ENCODE data around the gene PCBD2.

The PCBD2 gene

GRCh38 chr5:134948911-134949310, 44.0 kb downstream of the PCBD2 start:
- Histone ChIP-seq H3K36me3 (ENCODE audit: insufficient read depth, low read length) (no peaks in the 10 kb centered on the region), H3K9me2 (ENCODE audit: low read depth, low read length) (no peaks in the 10 kb centered on the region), H3K79me2 (ENCODE audit: insufficient read depth, low read length) (no peaks in the 10 kb centered on the region), H3K9me3 (ENCODE audit: low read length) (no peaks in the 10 kb centered on the region), H3K27me3 (ENCODE audit: insufficient read depth, low read length) (no peaks in the 10 kb centered on the region), H3F3A (ENCODE audit: insufficient read depth, low read length) (no peaks in the 10 kb centered on the region), H3K4me1 (ENCODE audit: insufficient read depth, low read length, severe bottlenecking) (peaks cover 12% of the 10 kb centered on the region), H2AFZ (ENCODE audit: low read length) (no peak overlapping the region), H3K9ac (ENCODE audit: low read length) (no peak overlapping the region), H3K4me3 (ENCODE audit: low read depth, low read length, poor library complexity, severe bottlenecking) (no peak overlapping the region), H4K20me1 (ENCODE audit: insufficient read depth, low read length) (no peaks in the 10 kb centered on the region), H3K4me2 (ENCODE audit: low read length) (no peak overlapping the region), H3K27ac (ENCODE audit: low read depth, low read length, poor library complexity, severe bottlenecking) (no peak overlapping the region)
- no peak for TF ChIP-seq EZH2 (IDR thresholded peaks at IDR 0.05; ENCODE audit: borderline replicate concordance, low read length)
- TF ChIP-seq CTCF (IDR thresholded peaks at IDR 0.05; ENCODE audit: low read length), result no peak

GRCh38 chr5:134949316-134949715, 44.4 kb downstream of the PCBD2 start:
- TF ChIP-seq EZH2 (IDR thresholded peaks at IDR 0.05; ENCODE audit: borderline replicate concordance, low read length) (no peak), CTCF (IDR thresholded peaks at IDR 0.05; ENCODE audit: low read length) (no peak)
- H3K9me2 ChIP-seq (ENCODE audit: low read depth, low read length), result no peaks in the 10 kb centered on the region
- no peaks in the 10 kb centered on the region for H3K9me3 ChIP-seq (ENCODE audit: low read length)
- no peaks in the 10 kb centered on the region for H3F3A ChIP-seq (ENCODE audit: insufficient read depth, low read length)
- H3K27me3 ChIP-seq (ENCODE audit: insufficient read depth, low read length), result no peaks in the 10 kb centered on the region
- H3K9ac ChIP-seq (ENCODE audit: low read length), result no peak overlapping the region
- no peaks in the 10 kb centered on the region for H4K20me1 ChIP-seq (ENCODE audit: insufficient read depth, low read length)
- no peak overlapping the region for H3K4me3 ChIP-seq (ENCODE audit: low read depth, low read length, poor library complexity, severe bottlenecking)
- no peak overlapping the region for H2AFZ ChIP-seq (ENCODE audit: low read length)
- H3K79me2 ChIP-seq (ENCODE audit: insufficient read depth, low read length), result no peaks in the 10 kb centered on the region
- no peak overlapping the region for H3K4me2 ChIP-seq (ENCODE audit: low read length)
- no peak overlapping the region for H3K27ac ChIP-seq (ENCODE audit: low read depth, low read length, poor library complexity, severe bottlenecking)
- no peaks in the 10 kb centered on the region for H3K36me3 ChIP-seq (ENCODE audit: insufficient read depth, low read length)
- peaks cover 8% of the 10 kb centered on the region for H3K4me1 ChIP-seq (ENCODE audit: insufficient read depth, low read length, severe bottlenecking)

- Histone ChIP-seq H3K4me1 (ENCODE audit: insufficient read depth, low read length, severe bottlenecking) (peaks cover 17% of the 10 kb centered on the region), H3K9me2 (ENCODE audit: low read depth, low read length) (no peaks in the 10 kb centered on the region), H3K79me2 (ENCODE audit: insufficient read depth, low read length) (no peaks in the 10 kb centered on the region), H3K4me3 (ENCODE audit: low read depth, low read length, poor library complexity, severe bottlenecking) (no peak overlapping the region), H3K27me3 (ENCODE audit: insufficient read depth, low read length) (no peaks in the 10 kb centered on the region), H3K9ac (ENCODE audit: low read length) (no peak overlapping the region), H3K27ac (ENCODE audit: low read depth, low read length, poor library complexity, severe bottlenecking) (peak overlapping the region; percentile 25), H2AFZ (ENCODE audit: low read length) (no peak overlapping the region), H4K20me1 (ENCODE audit: insufficient read depth, low read length) (no peaks in the 10 kb centered on the region), H3K9me3 (ENCODE audit: low read length) (no peaks in the 10 kb centered on the region), H3K36me3 (ENCODE audit: insufficient read depth, low read length) (peaks cover 5% of the 10 kb centered on the region), H3F3A (ENCODE audit: insufficient read depth, low read length) (no peaks in the 10 kb centered on the region; the same call in 1 of the 2 replicates), H3K4me2 (ENCODE audit: low read length) (no peak overlapping the region)
- no peak for TF ChIP-seq CTCF (IDR thresholded peaks at IDR 0.05; ENCODE audit: low read length)
- TF ChIP-seq EZH2 (IDR thresholded peaks at IDR 0.05; ENCODE audit: borderline replicate concordance, low read length), result no peak
These were observed 53.1 kb downstream of the PCBD2 start for GRCh38 chr5:134957920-134958608.
